ENCODE measurements around the gene ZC3H6.
"Not testable (repeated sequence)": the region's sequence is repeated elsewhere in the genome, so short reads cannot be mapped to it uniquely, and the experiment has no call there.

The ZC3H6 gene

DNA sequence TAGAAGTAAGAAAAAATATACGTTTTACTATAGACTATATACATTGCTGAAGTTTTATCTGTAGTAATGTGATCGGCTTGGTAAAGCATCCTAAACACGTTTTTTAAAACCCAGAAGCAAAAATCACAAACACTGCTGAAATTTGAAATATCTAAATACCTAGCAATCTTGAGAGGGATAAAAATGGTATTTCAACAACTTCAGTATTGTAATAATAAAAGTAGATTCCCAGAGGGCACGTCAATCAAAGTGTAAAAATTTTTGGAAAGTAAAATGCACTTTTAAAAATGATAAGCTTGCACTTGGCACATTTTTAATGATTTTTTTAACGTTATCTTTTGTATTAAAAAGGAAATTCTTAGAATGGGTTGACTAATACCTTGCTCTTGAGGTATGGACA, 1.6 kb downstream of the ZC3H6 start:
- no peak for DNase-seq

DNA sequence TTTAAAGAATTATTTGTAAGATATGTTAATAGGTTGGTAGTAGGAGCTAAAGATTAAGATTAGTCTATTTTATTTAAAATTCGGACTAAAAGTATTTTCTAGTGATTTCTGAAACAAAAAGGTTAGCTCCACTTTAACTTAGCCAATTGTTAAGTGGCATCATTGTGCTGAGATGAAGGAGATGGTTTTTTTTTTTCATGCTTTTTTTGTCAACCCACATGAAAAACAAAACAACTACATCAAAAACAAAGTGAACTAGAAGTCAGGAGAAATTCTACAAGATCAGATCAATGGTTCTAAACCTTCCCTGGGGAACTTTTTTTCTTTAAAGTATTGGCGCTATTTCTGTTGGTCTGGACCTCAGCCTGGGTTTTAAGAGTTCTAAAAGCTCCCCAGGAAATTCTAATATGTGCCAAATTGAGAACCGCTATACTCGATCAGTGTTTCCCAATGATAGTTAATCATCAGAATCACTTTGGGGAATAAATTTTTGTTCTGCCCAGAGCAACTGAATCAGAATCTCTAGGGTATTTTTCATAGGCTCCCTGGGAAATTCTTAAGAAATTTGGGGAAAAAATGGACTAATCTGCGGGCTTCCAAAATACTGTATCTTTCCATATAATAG, 2.3 kb downstream of the ZC3H6 start:
- no peak for DNase-seq

DNA sequence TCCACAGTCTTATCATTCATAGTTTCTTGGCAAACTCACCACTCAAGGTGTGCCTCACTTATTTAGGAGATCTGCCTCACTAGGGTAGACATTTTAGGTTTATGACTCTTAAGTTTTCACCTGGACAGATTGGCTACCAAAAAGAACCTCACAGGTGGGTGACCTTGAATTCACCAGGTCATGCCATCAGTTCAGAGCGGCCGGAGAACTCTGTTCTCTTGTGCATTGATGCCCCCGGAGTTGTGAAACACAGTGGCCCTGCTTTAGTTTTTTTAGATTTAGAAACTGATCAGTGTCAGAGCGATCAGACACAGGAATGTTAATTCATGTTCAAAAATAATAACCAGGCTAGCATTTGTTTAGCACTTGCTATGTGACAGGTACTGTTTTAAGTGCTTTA, 6.7 kb downstream of the ZC3H6 start:
- DNase-seq, result not testable (repeated sequence)

GRCh38 chr2:112283535-112283934, 8.1 kb downstream of the ZC3H6 start:
- DNase-seq, result not testable (repeated sequence)

DNA sequence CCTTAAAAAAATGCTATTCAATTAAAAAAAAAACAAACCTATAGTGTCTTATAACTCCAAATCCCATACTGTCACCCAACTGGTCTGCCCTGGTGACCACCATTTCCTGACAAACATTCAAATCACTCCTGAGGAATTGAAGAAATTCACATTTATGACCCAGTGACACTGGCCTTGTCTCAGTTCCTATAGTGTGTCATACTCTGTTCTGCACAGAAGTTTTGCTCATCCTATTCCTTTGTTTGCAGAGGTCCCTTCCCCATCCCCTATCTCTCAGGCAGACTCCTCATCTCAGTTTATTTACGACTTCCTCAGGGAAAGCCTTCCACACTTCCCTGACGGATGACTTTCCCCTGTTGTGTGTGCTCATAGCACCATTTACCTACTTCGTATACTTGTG, 14.7 kb downstream of the ZC3H6 start:
- DNase-seq, result no peak

DNA sequence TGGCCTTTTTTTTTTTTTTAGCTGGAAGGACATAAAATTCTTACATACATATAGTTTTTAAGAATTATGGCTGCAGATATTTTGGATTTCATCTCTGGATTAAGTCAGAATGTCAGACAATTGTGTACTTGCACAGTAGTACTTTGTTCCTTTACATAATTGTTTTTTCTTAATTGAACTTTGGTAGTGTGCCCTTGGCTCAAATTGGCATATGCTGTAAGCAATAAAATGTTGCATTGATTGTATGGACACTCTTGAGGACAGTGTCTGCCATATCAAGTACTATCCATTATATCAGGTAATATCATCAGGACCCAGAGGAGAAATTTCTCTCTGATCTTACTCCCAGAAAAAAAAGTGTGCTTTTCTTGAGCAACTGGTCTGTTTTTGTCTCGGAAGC, 15.3 kb downstream of the ZC3H6 start:
- DNase-seq, result no peak

DNA sequence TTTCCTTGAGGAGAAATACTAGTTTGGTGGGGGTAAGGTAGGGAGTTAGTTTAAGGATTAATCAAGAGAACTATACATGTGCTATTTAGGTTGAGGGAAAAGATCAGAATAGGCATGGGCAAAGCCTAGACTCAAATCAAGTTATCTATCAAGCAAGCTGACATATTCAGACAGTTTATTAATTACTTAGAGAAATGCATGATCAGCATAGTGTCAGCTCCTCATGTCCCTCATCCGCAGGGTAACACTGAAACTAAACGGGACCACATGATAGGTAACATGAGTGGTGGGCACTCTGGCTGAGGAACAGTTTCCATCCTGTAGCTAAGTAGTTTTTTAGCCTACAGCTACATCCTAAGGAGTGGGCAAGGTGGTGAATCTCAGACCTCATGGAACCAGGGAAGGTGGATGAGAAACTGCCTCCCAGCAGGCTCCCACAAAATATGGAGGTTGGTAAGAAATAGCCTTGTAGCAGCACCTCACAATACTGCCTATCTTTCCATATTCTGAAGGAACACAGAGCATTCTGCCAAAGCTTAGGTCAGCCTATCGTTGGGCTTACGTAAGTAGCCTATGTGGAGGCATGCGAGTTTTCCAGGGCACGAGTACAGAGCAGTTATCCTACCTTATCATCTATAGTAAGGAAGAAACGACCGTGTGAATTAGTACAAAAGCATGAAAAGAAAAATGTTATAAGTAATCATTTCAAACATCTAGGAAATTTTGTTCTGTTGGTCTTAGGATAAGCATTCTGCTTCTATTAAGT, 18.4 kb downstream of the ZC3H6 start:
- DNase-seq, result no peak

DNA sequence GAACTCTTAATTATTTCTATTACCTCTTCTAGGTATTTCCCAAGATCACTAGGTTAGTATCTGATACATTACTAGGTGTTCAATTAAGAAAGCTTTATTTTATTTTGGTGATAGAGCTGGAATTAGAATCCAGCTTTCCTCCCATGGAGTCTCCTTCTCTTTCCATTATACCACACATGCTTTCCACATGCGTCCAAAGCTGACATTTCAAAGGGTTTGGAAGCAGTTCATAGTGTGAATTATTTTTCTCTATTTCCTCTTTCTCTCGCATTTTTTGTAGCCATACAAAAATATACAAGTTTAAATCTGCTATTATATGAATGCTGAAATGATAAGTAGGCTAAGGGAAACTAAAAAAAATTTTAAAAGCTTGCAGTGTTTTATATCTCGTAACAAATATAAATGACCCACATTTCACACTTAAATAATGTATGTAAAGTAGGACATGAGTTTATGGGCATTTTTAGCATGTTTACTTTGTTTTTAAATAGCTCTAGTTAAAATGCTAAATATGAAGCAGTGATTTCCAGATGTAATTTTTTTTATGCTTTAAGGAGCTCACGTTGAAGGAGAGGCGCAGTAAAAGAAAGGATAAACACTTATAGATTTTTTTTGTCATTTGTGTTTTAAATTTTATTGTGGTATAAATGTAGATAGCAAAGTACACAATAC, 20.1 kb downstream of the ZC3H6 start:
- no peak for DNase-seq

DNA sequence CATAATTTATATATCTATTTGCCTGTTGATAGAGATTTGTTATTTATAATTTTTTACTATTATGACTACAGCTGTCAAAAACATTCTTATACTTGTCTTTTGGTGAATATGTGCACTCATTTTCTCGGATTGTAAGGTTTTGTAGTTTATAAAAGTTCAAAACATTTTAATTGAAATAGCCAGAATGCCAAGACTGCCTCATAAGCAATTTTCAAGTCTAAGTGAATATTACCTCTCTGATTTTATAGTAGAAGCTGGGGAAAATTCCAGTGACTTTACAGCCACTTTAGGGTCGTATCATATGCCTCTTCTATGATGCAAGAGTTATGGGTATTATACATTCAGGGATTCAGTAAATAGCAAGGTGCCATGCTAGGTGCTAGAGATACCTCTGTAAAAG, 21.0 kb downstream of the ZC3H6 start:
- no peak for DNase-seq

GRCh38 chr2:112301171-112301584, 25.8 kb downstream of the ZC3H6 start:
- DNase-seq, result no peak

DNA sequence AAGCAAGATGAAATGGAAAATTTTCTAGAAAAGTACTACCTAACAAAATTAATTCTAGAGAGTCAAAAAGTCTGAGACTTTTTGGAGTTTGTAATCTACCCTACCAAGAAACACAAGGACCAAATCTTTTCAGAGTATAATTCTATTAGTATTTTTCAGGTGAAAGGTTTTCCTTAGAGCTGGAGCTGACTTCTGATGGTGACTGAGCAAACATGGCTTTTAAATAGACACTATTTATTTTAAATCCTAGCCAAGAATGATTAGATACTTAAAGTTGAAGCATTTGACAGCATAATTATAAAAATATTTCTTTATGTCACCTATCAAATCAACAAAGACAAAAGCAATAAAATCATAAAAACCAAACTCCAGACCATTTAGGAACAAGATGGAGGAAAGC, 26.6 kb downstream of the ZC3H6 start:
- no peak for DNase-seq

GRCh38 chr2:112304298-112304941, 29.0 kb downstream of the ZC3H6 start:
- DNase-seq, result no peak

- no peak for DNase-seq
These were observed 29.7 kb downstream of the ZC3H6 start for GRCh38 chr2:112305132-112305531.

DNA sequence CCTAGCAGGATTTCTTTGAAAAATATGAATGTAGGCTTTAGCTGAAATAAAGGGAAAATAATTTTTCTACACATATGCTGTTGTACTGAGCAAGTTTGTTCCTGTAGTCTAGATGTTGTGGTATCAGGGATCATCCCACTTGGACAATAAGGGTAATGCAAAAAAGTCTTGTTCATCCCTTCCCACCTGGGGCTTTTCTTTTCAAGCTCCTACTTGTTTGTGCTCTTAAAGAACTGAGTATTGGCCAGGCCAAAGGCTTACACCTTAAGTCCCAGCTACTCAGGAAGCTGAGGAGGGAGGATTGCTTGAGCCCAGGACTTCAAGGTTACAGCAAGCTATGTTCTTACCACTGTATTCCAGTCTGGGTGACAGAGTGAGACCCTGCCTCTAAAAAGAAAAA, 35.5 kb downstream of the ZC3H6 start:
- DNase-seq, result no peak

DNA sequence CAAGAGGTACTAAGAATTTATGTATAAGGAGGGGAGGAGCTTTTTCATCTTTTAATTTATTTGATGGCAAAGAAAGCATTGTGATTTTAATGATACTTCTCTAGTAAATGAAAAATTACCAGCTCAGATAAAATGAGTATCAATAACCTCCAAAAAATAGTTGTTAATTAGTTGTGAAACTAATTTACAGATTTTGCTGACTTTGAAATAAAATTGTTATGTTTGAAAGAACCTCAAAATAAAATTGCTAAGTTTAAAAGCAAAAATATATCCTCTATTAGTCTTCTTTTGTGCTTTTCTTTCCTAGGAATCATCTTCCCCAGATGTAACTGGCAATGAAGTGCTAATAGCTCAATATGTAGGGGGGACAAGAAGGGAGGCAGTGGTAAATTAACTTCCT, 36.5 kb downstream of the ZC3H6 start:
- no peak for DNase-seq

DNA sequence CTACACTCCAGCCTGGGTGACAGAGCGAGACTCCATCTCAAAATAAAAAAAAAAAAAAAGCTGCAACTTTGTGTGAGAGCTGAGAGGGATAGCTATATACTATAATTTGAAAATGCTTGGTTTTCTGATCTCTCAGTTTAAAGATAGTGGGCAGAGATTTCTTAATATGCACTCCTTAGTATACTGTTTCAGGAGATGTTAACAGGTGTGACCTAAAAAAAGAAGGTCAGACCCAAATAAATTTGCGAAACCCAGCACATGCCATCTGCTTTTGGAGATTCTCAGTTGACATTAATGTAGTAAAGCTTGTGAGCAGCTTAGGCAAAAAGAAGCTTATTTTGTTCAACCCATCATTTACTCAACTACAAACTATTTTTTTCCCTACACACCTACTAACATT, 37.4 kb downstream of the ZC3H6 start:
- no peak for DNase-seq

- DNase-seq, result no peak
These were observed 39.5 kb downstream of the ZC3H6 start for GRCh38 chr2:112314856-112315255.

- no peak for DNase-seq
These were observed 42.1 kb downstream of the ZC3H6 start for GRCh38 chr2:112317303-112318158.

DNA sequence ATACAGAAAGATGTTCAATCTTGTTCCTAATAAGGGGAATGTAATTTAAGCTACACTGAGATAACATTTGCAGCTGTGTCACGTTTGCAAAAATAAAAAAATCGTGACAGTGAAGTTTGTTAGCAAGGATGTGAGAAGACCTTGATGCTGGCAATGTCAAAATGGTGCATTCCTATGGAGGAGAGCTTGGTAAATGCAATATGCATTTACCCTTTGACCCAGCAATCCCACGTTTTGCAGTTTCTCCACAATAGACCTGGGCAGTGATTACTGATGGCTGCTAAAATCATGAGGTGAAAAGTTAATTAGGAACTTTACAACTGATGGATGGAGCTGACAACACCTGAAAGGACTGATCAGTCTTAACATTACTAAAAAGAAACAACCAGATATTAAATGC, 43.1 kb downstream of the ZC3H6 start:
- no peak for DNase-seq

DNA sequence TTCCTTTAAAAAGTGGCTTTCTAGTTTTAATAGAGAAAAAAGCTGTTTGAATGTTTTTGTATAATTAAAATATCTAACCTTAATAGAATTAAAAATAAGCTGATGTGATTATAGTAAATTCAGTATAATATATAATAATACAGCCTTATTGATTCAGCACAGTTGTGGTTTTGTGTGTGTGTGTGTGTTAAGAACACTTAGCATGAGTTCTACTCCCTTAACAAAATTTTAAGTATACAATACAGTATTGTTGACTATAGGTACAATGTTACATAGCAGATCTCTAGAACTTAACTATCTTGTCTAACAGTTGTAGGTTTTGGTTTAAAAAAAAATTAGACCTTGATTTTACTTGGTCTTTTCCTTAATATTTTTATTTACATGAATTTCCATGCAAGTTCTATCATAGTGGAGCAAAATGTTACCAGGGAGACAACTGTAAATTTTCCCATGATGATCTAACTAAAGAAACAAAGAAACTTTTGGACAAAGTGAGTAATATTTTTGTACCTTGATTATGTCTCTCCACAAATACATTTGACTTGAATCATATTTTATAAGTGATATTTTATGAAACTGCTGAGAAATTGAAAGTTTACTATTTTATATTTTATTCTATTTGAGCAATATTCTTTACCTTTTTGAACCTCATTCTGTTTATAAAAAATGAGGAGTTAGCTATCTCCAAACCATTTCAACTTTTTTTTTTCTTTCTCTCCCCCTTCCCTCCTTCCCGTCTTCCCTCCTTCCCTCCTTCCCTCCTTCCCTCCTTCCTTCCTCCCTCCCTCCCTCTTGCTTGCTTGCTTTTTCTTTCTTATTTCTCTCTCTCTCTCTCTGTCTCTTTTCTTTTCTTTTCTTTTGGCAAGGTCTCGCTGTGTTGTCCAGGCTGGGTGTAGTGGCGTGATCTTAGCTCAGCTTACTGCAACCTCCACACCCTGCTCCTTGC, 46.3 kb downstream of the ZC3H6 start:
- no peak for DNase-seq

GRCh38 chr2:112322919-112323318, 47.5 kb downstream of the ZC3H6 start:
- no peak for DNase-seq

Measured in T-helper 9 cell (primary cell).